ENCODE measurements around the gene B3GNT9. TPM values are rescaled to one million over a fixed set of nuclear protein-coding genes. Genes with fewer than 3 reads are reported as not detected.
A peak's percentile ranks its signal among the peaks of the same experiment; 100 is the strongest.

The B3GNT9 gene
- total RNA-seq, 1 experiment from 2014 or later, result 3.8 TPM

GRCh38 chr16:67169642-67170167 is 18.9 kb upstream of the B3GNT9 start:
- Histone ChIP-seq H2AFZ (ENCODE audit: low read depth, low read length, poor library complexity, severe bottlenecking) (no peak overlapping the region), H3K36me3 (ENCODE audit: control insufficient read depth in 1 of 2, insufficient read depth in 2 of 2, low read length in 2 of 2) (no peaks in the 10 kb centered on the region), H3K79me2 (ENCODE audit: insufficient read depth, low read length) (peaks cover 8% of the 10 kb centered on the region; the same call in 1 of the 2 replicates), H3K4me3 (replicated peaks in 1 of 2; ENCODE audit: low read depth in 1 of 2, low read length in 2 of 2) (peak overlapping the region; percentile 64 to 75), H3K9me3 (ENCODE audit: control insufficient read depth in 1 of 2, insufficient read depth in 1 of 2, low read depth in 1 of 2, low read length in 2 of 2) (no peaks in the 10 kb centered on the region), H4K20me1 (ENCODE audit: insufficient read depth) (no peaks in the 10 kb centered on the region), H3K9ac (ENCODE audit: low read length) (peak overlapping the region; percentile 90), H3K27ac (ENCODE audit: low read depth, low read length) (peak overlapping the region; percentile 81), H3K4me1 (ENCODE audit: control insufficient read depth in 1 of 2, insufficient read depth in 2 of 2, low read length in 2 of 2) (peaks cover 35 to 59% of the 10 kb centered on the region in 2 experiments), H3K27me3 (ENCODE audit: insufficient read depth, low read length) (no peaks in the 10 kb centered on the region), H3K9me2 (ENCODE audit: insufficient read depth) (no peaks in the 10 kb centered on the region), H3K4me2 (ENCODE audit: low read length) (peak overlapping the region; percentile 100)
- TSS peak; percentile 66 for BruUV-seq (replicated peaks)
- ATAC-seq (no peak), DNase-seq (ENCODE audit: low read depth, low spot score) (no peak)
- TF ChIP-seq ZBTB33 (IDR thresholded peaks at IDR 0.05; ENCODE audit: extremely low read depth, insufficient replicate concordance, low read length) (peak; percentile 40), SRF (IDR thresholded peaks at IDR 0.05; ENCODE audit: low read depth) (no peak), YY1 (IDR thresholded peaks at IDR 0.05; ENCODE audit: extremely low read depth, insufficient replicate concordance, low read depth, low read length) (no peak), POLR2A (IDR thresholded peaks at IDR 0.05; ENCODE audit: borderline replicate concordance, extremely low read depth, insufficient read depth, insufficient read length) (no peak), TCF7L2 (IDR thresholded peaks at IDR 0.05; ENCODE audit: borderline replicate concordance, extremely low read depth, insufficient read depth, insufficient read length) (no peak), CTCF (IDR thresholded peaks at IDR 0.05 in 2 of 3, conservative IDR thresholded peaks at IDR 0.05 in 1 of 3; ENCODE audit: borderline replicate concordance in 1 of 3, insufficient read depth in 1 of 3, low read depth in 2 of 3, low read length in 2 of 3) (peak in 2 of 3 experiments; percentile 78 to 93; a peak in 4 of 6 replicates), EGR1 (IDR thresholded peaks at IDR 0.05; ENCODE audit: low read depth) (no peak), ZFX (IDR thresholded peaks at IDR 0.05) (no peak), POLR2AphosphoS5 (IDR thresholded peaks at IDR 0.05; ENCODE audit: low read depth, low read length) (no peak; the same call in 1 of the 2 replicates), SP1 (IDR thresholded peaks at IDR 0.05; ENCODE audit: low read depth) (no peak)
- ChIA-PET POLR2A (interaction anchor here (1.9 to 2.1 kb wide), 2 partner anchors 9 to 28 kb away, joined by 9 to 17 read pairs; partner anchors contain the start of genes FBXL8 and TRADD), RAD21 (ENCODE audit: low non-redundant PET in 1 of 2, low total read pairs in 2 of 2, uncharacterized antibody in 2 of 2, unreplicated experiment in 2 of 2) (interaction anchor here in 1 of 2 experiments (1.0 to 1.7 kb wide), 2 partner anchors 17 to 152 kb away, joined by 3 to 6 read pairs; no protein-coding TSS in a partner anchor), CTCF (interaction anchor here (0.6 to 5.6 kb wide), 12 partner anchors 9 to 570 kb away, joined by 3 to 52 read pairs (median 4); partner anchors contain the start of genes FBXL8, FHOD1 and TRADD)
- intact Hi-C loops (cut with micrococcal nuclease), result no loop called here

Measured in HCT116 (cell line).